Measurements from ENCODE around the gene BCOR. TPM values are rescaled to one million over a fixed set of nuclear protein-coding genes. Genes with fewer than 3 reads are reported as not detected.
A peak's percentile ranks its signal among the peaks of the same experiment; 100 is the strongest.

Gene BCOR
- total RNA-seq, 1 experiment from 2014 or later = 7.5 TPM

DNA sequence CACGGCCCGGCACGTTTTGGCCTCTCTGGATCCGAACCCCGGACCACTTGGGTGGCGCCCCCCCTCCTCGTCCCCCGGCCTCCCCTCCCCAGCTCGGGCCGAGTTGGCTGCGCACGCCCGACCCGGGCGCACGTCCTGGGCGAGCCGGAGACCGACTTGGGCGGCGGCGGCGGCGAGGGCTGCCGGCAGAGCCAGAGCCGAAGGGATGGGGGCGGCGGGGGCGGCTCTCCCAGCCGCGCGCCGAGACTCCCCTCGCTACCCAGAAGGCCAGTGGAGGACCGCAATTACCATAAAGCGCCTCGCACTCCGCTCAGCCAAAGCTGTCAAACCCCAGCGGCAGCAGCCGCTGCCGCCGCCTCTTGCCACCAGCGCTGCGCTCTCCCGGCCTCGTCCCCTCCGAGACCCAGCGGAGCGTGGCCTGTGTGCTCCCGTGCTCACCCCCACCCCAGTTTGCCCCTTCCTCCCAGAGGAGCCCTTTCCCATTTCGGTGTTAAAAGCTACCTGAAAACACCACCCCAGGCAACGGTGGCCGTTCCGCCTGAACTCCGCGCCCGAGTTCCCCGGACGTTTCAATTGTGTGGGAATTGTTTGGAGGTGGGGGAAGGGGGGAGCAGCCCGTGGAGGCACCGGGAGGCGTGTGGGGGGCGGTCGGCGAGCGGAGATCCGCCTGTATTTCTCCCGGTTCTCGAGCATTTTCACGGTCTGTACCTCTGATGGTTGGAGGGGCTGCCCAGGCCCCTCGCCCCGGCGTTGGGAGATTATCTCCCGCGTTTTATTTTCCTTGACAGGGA lies 701 bp upstream of the BCOR start:
- no peaks in the 10 kb centered on the region for H3K27me3 Mint-ChIP-seq (ENCODE audit: insufficient read depth, unreplicated experiment)
- no TSS peak for BruUV-seq (replicated peaks)
- intact Hi-C loops (cut with micrococcal nuclease) = loop anchor here (5.0 to 10.0 kb wide), 5 partner anchors 54 to 364 kb away; no protein-coding TSS in a partner anchor
- ChIA-PET CTCF (interaction anchor here (0.6 kb wide), 1 partner anchor 15 kb away, joined by 3 read pairs; no protein-coding TSS in a partner anchor), POLR2A (interaction anchor here (0.6 to 3.5 kb wide), 9 partner anchors 10 to 368 kb away, joined by 3 to 23 read pairs (median 5); no protein-coding TSS in a partner anchor)
- no peaks in the 10 kb centered on the region for H3K9me3 Mint-ChIP-seq (ENCODE audit: unreplicated experiment)
- peak; percentile 26 for DNase-seq (ENCODE audit: unreplicated experiment)
- TF ChIP-seq, protein P1, sequence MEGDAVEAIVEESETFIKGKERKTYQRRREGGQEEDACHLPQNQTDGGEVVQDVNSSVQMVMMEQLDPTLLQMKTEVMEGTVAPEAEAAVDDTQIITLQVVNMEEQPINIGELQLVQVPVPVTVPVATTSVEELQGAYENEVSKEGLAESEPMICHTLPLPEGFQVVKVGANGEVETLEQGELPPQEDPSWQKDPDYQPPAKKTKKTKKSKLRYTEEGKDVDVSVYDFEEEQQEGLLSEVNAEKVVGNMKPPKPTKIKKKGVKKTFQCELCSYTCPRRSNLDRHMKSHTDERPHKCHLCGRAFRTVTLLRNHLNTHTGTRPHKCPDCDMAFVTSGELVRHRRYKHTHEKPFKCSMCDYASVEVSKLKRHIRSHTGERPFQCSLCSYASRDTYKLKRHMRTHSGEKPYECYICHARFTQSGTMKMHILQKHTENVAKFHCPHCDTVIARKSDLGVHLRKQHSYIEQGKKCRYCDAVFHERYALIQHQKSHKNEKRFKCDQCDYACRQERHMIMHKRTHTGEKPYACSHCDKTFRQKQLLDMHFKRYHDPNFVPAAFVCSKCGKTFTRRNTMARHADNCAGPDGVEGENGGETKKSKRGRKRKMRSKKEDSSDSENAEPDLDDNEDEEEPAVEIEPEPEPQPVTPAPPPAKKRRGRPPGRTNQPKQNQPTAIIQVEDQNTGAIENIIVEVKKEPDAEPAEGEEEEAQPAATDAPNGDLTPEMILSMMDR (IDR thresholded peaks at IDR 0.05; ENCODE audit: unreplicated experiment) = no peak
- peak overlapping the region; percentile 80 for H3K4me3 Mint-ChIP-seq (ENCODE audit: unreplicated experiment)
- H3K4me1 Mint-ChIP-seq (ENCODE audit: insufficient read depth, unreplicated experiment) = no peaks in the 10 kb centered on the region
- no peaks in the 10 kb centered on the region for H3K36me3 Mint-ChIP-seq (ENCODE audit: insufficient read depth, unreplicated experiment)
- no peak overlapping the region for H3K27ac Mint-ChIP-seq (ENCODE audit: low read depth, unreplicated experiment)

DNA sequence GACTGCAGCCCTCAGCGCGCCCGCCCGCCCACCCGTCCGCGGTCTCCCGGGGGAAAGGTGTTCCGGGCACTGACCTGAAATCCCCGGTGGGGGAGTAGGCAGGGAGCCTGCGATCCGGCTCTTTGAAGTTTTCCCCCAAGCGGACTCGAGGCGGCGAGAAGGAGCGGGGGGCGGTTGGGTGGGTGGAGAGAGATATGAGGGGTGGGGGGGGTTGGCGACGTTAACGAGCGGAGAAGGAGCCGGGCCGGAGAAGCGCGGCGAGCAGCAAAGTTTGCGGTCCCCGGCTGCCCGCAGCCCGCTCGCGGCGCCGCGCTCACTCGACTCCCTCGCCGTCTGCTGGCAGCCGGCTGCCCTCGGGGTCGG lies 636 bp downstream of the BCOR start:
- no peaks in the 10 kb centered on the region for H3K9me3 Mint-ChIP-seq (ENCODE audit: unreplicated experiment)
- POLR2A ChIA-PET = interaction anchor here (0.6 to 3.5 kb wide), 11 partner anchors 8 to 366 kb away, joined by 3 to 23 read pairs (median 5); no protein-coding TSS in a partner anchor
- no TSS peak for BruUV-seq (replicated peaks)
- peaks cover 8% of the 10 kb centered on the region for H3K27me3 Mint-ChIP-seq (ENCODE audit: insufficient read depth, unreplicated experiment)
- CTCF ChIA-PET = interaction anchor here (0.5 to 1.4 kb wide), 2 partner anchors 12 to 83 kb away, joined by 3 to 5 read pairs; no protein-coding TSS in a partner anchor
- H3K4me3 Mint-ChIP-seq (ENCODE audit: unreplicated experiment) = peak overlapping the region; percentile 80
- H3K36me3 Mint-ChIP-seq (ENCODE audit: insufficient read depth, unreplicated experiment) = no peaks in the 10 kb centered on the region
- H3K27ac Mint-ChIP-seq (ENCODE audit: low read depth, unreplicated experiment) = no peak overlapping the region
- H3K4me1 Mint-ChIP-seq (ENCODE audit: insufficient read depth, unreplicated experiment) = no peaks in the 10 kb centered on the region
- intact Hi-C loops (cut with micrococcal nuclease) = loop anchor here (1.0 to 10.0 kb wide), 6 partner anchors 55 to 362 kb away; no protein-coding TSS in a partner anchor
- TF ChIP-seq, protein P1 (IDR thresholded peaks at IDR 0.05; ENCODE audit: unreplicated experiment) = no peak
- DNase-seq (ENCODE audit: unreplicated experiment) = no peak

DNA sequence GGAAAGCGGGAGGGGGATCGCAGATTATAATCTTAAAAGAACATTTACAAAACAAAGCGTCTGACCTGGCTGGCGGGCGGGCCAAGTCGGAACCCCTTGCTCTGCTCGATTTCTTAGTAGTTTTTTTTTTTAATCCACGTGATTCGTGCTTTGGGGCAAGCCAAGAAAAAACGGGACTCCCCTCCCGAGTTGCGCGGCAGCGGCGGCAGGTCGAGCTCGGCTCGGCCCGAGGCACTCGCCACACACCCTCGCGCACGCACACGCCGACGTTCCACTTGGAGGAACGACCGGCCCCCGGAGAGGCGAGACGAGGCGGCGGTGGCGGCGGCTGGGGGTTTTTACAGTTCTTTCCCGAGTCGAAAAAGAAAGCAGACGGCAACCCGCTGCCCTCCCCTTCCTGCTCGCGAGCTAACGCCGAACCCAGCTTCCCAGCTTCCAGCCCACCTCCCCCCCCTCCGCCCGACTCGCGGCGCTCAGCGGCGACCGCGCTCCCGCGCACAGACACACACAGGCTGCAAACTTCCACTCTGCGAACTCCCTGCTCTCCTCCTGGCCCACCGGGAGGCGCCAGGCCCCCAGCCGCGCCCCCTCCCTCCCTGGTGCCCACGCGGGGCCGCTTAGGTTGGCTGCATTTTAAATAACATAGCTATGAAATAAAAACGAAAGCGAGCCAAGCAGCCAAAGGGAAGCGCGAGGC lies 1.2 kb downstream of the BCOR start:
- Mint-ChIP-seq H3K27ac (ENCODE audit: low read depth, unreplicated experiment) (no peak overlapping the region), H3K4me1 (ENCODE audit: insufficient read depth, unreplicated experiment) (no peaks in the 10 kb centered on the region), H3K4me3 (ENCODE audit: unreplicated experiment) (peak overlapping the region; percentile 80), H3K9me3 (ENCODE audit: unreplicated experiment) (no peaks in the 10 kb centered on the region), H3K27me3 (ENCODE audit: insufficient read depth, unreplicated experiment) (peaks cover 8% of the 10 kb centered on the region), H3K36me3 (ENCODE audit: insufficient read depth, unreplicated experiment) (no peaks in the 10 kb centered on the region)
- intact Hi-C loops (cut with micrococcal nuclease) = loop anchor here (1.0 to 10.0 kb wide), 6 partner anchors 56 to 362 kb away; no protein-coding TSS in a partner anchor
- POLR2A ChIA-PET = interaction anchor here (0.7 to 3.5 kb wide), 7 partner anchors 9 to 83 kb away, joined by 3 to 23 read pairs (median 13); no protein-coding TSS in a partner anchor
- CTCF ChIA-PET = interaction anchor here (0.5 to 1.4 kb wide), 2 partner anchors 12 to 82 kb away, joined by 3 to 5 read pairs; no protein-coding TSS in a partner anchor
- peak; percentile 31 for DNase-seq (ENCODE audit: unreplicated experiment)
- TF ChIP-seq, protein P1 (IDR thresholded peaks at IDR 0.05; ENCODE audit: unreplicated experiment) = no peak
- BruUV-seq (replicated peaks) = no TSS peak
